Activated CD8-positive, alpha-beta memory T cell treated with anti-CD3 and anti-CD28 coated beads, Interleukin-2, amount 50 U/mL, for 24 hours (primary cell): ENCODE results near the gene PXN.

Experiments used
- DNase-seq: peaks from one replicate; pipeline ENCODE4 v3.0.0-alpha.2; 2020; ENCODE audit errors: extremely low read depth

PXN gene

DNA sequence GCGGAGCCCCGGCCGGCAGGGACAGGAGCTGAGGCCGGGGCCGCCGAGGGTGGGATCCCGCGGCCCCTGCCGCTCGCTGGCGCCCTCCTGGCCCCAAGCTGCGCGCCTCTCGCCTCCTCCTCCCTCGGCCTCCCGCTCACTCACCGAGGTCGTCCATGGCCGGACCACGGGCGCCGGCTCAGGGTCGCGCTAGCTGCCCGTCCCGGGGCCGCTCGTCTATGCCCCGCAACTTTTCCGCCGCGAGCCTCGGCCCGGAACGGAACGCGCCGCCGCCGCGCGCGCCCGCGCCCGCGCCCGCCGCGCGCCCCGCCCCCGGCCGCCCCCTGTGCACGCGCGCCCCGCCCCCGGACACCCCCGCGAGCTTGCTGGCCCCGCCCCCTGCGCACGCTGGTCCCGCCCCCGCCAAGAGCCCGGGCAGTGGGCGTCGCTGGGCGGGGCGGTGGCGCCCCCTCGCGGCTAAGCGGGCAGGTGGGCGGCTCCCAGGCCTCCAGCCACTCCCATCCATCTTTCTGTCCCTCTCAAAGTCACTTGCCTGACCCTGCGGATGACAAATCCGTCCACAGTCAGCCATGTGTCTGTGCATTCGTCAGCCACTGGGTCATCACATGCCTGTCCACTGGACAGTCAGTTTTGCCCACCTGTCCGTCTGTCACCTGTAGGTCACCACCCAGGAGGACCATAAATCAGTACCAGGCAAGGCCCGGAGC lies at the start of gene PXN:
Gene PXN, minus strand, starts transcription at position 258 of the 707 bp plus-strand sequence. Its CDS starts 101 bp downstream, at position 157.
- peak; percentile 54 for DNase-seq

DNA sequence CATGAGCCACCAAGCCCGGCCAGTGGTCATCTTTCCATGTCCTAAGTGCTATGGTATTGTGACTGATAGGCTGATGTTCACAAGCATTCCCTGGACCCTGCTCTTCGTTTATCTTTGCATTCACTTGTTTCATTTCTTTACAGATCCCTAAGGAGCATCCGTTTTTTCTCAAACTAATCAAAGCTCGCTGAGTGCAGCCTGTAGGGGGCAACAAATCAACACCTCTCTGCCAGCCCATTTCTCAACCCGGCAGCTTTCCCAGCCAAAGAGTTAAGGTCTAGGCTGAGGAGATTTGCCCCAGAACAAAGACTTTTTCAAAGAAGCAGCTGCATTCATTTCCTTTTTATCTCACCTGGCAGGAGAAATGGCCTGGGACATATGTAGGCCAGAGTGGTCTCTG lies 48.7 kb upstream of the PXN start:
- DNase-seq = no peak

DNA sequence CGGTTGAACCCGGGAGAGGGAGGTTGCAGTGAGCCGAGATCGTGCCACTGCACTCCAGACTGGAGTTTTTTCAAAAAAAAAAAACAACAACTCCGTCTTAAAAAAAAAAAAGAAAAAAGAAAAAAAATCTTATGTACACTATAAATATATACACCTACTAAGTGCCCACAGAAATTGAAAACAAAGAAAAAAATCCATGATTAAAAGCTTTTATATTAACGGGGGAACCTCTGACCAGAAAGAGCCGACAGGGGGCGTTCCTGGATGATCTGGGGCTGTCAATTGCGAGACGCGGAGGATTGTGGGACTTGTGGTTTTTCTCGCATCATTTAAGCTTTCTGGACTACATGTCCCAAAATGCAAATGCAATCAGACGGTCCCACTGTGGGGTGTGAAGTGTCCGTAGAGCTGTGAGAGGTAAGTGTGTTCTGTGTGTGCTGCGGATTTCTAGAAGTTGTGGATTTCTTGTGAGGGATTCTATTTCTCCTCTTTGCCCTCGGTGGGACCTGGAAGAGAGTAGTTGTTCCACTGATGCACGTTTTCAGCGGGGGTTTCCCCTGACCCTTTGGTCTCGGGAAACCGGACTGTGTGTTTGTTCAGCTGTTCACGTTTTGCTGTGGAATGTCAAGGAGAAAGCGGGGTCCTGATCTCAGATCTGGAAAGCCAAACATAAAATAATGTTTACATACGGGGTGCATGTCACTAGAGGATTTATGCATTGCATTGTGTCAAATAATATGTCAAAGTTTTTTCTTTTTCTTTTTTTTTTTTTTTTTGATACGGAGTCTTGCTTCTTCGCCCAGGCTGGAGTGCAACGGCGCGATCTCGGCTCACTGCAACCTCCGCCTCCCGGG lies 36.7 kb upstream of the PXN start, which contains the start of gene SIRT4:
Gene SIRT4, plus strand, starts transcription at position 360 of the 854 bp plus-strand sequence. CDS start 1,241 bp downstream, outside the sequence.
- DNase-seq = peak; percentile 78

DNA sequence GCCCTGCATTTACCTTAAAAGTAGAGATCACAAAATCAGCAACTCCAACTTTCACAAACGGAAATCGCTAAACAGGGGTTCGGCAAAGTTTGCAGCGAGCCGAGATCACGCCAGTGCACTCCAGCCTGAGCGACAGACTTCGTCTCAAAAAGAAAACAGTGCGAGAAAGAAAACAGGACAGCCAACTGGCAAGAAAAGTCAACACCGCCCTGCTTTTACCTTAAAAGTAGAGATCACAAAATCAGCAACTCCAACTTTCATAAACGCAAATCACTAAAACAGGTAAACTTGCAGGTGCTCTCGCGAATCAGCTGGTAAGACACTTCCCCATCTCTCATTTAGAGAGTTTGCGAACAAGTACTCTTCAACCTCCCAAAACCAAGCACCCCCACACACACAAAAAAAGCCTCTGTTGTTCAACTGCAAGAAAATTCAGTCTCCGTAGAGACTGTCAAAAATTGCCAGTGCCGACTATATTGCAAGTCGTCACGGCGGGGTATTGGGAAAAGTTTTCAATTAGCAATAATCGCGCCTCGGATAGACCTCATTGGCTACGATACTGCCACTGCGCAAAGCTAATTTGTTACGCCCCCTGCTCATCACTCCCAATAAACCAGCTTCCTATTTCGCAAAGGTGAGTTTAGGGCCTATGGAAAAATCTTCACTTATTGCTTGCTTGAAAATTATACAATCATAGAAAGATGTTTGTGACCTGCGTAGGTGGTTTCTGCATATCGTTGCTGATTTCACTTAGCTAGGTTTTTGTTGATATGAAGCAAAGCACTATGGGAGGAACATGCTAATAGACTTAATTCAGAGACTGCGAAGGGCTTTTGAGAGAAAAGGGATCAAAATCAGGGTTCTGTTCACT lies 27.4 kb upstream of the PXN start, which contains the start of gene RNU4-1:
Gene RNU4-1, minus strand, starts transcription at position 577 of the 871 bp plus-strand sequence.
- peak; percentile 69 for DNase-seq

DNA sequence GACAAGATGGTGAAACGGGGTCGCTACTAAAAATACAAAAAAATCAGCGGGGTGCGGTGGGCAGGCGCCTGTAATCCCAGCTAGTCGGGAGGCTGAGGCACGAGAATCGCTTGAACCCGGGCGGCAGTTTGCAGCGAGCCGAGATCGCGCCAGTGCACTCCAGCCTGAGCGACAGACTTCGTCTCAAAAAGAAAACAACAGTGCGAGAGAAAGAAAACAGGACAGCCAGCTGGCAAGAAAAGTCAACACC lies 26.8 kb upstream of the PXN start:
- DNase-seq = no peak

DNA sequence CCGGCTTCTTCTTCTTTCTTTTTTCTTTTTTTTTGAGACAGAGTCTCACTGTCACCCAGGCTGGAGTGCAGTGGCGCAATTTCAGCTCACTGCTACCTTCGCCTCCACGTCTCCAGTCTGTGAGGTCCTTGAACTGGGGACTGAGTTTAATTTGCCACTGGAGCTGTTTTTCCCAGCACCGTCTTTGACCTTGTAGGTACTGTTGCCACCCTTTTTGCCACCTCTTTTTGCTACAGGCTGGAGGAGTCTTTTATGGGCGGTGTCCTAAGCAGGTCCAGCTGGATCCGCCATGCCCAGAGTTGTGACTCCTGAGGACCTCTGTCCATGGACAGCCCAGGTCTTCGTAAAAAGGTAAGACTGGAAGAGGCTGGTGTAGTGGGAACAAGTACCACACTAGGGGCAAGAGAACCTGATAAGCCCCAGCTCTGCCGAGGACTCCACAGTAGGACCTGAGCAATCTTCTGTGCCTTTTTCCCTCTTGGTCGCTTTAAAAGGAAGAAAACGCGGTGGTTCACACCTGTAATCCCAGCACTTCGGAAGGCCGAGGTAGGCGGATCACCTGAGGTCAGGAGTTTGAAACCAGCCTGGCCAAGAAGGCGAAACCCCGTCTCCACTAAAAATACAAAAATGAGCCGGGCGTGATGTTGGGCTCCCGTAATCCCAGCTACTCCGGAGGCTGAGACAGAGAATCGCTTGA lies 25.2 kb upstream of the PXN start:
- DNase-seq = no peak

DNA sequence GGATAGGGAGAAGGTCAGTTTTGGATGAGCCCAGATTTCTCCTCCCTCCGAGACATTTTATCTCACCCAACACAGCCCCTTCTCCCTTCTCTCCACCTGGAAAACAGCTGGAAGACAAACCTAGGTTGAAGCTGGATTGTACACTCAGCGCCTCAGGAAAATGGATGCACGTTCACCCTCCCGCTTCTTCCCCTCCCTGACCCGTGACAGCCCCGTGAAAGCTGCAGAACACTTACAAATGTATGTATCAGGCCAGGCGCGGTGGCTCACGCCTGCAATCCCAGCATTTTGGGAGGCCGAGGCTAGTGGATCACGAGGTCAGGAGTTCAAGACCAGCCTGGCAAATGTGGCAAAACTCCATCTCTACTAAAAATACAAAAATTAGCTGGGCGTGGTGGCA lies 22.0 kb upstream of the PXN start:
- no peak for DNase-seq

DNA sequence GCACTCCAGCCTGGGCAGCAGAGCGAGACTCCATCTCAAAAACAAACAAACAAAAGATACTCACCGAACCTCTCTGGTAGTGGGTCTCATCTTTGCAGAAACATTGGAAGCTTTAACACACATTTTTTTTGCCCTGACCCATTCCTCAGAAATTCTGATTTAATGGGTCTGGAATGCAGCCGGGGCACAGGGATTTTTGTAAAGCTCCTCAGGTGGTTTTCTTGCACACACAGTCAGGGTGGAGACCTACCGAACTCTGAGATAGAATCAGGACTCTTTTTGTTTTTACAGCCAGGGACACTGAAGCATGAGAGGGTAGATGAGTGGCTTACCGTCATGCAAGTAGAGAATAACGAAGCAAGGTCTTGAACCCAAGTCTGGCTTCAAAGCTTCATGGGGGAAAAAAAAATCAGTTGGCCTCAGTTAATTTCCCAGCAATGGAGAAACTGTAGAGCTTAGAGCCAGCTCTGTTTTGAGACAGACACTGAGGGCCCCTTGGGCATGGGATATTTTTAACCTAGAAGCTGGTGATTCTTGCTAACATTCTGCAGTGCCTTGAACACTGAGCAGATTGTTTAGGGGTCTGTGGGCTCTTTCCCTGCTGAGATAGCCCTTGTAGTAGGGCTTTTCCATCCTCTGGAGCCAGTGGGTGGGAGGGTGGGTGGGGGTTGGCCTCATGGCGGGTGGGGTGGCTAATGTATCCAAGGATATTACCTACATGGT lies 21.4 kb upstream of the PXN start:
- DNase-seq = no peak

DNA sequence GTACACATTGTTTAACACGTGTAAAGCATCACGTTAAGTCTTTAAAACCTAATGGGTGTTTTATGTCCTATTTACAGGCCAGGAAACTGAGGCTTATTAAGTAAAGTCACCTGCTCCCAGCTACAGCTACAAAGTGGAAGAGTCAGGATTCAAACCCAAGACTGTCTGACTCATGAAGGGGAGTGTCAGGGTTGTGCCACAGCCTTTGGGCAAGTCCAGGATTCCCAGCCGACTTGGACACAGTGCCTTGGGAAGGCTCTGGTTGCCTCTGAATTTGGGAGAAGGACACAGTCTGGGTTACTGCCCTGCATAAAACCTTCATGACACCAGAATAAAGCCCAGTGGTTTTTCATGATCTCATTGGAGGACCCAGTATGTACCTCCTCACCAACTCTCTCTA lies 18.9 kb upstream of the PXN start:
- DNase-seq = no peak

DNA sequence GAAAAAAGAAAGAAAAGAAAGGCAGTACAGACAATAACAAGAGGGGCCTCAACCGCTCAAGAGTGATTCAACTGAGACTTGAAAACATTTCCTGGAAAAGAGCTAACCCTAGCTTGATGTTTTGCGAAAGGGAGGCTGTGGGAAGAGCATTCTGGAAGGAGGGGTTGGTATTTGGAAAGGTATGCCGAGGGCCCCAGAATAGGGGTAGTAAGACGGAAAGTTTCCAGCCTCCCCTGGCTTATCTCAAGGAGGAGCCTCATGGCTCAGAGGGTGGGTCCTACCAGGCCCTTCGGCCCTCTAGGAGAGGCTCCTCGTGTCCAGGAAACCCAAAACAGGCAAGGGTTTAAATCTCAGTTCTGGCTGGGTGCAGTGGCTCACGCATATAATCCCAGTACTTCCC lies 17.8 kb upstream of the PXN start:
- DNase-seq = no peak

DNA sequence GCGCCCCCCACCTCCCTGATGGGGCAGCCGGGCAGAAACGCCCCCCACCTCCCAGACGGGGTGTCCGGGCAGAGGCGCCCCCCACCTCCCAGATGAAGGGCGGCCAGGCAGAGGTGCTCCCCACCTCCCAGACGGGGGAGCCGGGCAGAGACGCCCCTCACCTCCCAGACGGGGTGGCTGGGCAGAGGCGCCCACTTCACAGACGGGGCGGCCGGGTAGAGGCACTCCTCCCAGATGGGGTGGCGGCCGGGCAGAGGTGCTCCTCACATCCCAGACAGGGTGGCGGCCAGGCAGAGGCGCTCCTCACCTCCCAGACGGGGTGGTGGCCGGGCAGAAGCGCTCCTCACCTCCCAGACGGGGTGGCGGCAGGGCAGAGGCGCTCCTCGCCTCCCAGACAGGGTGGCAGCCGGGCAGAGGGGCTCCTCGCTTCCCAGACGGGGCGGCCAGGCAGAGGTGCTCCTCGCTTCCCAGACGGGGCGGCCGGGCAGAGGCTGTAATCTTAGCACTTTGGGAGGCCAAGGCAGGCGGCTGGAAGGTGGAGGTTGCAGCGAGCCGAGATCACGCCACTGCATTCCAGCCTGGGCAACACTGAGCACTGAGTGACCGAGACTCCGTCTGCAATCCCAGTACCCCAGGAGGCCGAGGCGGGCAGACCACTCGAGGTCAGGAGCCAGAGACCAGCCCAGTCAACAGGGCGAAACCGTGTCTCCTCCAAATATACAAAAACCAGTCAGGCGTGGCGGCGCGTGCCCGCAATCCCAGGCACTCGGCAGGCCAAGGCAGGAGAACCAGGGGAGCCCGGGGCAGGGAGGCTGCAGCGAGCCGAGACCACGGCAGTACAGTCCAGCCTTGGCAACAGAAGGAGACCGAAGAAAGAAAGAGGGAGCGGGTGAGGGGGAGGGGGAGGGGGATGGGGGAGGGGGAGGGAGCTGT lies 12.9 kb upstream of the PXN start:
- DNase-seq = no peak

DNA sequence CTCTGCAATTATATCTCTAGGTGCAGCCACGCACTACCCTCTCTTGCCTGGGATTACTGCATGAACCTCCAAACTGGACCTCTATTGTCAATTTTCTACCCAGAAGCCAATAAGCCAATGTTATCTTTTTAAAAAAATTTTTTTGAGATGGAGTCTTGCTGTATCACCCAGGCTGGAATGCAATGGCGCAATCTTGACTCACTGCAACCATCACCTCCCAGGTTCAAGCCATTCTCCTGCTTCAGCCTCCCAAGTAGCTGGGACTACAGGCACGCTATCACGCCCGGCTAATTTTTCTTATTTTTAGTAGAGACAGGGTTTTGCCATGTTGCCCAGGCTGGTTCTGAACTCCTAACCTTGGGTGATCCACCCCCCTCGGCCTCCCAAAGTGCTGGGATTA lies 11.2 kb upstream of the PXN start:
- no peak for DNase-seq

DNA sequence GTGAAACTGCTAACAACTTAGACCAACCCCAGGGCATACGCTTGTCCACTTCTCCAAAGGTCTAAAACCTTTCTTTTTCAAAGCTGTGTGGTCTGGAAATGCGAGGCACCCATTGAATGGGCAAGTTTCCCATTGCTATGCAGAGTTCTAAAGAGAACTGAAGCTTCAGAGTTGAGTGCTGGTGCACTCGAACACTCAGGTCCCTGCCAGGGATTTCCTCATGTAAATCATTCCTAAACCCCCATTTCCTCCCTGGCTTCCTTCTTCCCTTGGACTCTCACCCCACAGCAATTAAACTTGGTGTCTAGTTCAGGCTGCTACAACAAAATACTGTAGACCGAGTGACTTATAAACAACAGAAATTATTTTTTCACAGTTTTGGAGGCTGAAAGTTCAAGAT lies 2.2 kb upstream of the PXN start:
- DNase-seq = no peak

DNA sequence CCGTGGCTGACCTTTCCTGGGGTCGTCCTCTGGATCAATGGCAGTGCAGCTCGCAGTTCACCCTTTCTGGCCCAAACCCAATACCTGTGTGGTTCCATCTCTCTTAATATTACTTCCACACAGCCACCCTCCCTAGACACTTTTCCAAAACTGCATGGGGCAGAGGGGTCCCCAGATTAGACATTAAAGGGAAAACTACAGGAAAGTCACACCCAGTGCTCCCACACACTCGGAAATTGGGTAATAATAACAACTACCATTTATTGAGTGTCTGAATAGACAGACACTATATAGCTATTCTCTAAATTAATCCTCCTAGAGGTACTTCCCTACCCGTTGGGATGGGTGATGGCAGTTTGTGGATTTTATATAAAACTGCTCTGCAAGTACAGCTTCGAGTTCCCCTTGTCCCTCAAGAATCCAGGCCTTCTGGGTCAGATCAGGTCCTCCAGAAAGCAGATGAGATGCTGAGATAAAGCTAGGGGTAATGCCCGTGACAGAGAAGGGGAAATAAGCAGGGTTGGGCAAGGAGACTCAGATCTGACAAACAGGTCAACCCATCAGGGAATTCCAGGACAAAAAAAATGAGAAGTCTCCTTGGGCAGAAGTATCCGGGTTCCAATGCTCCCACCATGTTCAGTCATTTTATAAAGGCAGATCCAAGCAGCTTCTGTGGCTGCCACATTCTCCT lies 795 bp upstream of the PXN start:
- DNase-seq = no peak

DNA sequence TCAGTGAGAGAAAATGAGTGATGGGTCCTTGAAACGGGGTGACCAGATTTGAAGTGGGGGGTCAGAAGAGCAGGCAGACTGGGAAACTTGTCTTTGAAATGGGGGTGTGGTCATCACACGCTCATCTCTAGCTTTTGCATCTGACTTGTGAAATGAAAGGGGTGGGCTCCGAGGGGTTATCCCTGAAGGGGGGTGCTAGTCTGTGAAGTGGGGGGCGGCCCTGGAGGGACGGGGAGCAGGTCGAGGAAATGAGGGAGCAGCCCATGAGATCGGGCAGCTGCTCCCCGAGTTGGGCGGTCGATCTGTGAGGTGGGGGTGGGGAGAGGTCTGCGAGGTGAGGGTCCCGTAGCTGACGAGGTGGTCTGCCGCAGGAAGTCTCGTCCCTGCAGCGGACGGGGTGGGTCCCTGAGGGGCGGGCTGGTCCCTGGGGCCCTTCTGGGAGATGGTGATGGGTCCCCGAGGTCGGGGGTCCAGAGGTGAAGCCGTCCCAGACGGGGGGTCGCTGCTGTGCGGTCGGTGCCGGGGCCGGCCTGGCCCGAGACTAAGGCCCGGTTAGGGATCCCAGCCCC lies 542 bp downstream of the PXN start:
- DNase-seq = no peak

DNA sequence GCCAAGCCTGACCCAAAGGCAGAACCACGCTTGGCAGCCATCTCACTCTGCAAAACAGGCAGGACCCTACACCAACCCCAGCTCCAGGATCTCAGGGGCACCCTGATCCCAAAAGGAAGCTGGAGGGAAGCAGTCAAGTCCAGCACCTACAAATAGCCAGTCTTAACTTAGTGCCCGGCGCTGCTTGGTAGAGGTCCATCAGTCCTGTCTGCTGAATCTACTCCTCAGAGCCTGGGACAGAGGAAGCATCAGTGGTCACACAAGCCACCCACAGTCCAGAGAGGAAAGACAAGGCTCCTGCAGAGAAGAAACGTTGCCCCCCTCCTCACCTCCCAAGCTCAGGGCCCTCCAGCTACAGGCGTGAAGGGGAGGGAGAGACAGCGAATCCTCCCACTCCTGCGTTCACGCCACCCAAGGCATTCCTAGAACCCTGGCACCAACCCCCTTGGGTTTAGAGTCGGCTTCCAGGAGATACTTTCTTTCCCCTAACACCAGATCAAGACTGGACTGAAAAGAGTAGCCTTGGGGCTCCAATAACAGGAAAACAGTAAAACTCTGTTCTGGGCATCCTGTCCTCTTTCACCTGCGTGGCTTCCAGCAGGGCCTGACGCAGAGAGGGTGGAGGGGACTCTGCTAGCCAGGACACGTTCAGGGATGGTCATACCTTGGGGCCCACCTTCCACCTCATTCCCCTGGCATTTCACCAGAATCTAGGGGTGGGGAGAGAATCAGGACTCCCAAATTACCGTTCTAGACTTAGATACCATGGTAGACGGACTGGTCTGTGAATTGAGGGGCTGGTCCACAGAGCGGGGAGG lies 1.2 kb downstream of the PXN start:
- DNase-seq = no peak

DNA sequence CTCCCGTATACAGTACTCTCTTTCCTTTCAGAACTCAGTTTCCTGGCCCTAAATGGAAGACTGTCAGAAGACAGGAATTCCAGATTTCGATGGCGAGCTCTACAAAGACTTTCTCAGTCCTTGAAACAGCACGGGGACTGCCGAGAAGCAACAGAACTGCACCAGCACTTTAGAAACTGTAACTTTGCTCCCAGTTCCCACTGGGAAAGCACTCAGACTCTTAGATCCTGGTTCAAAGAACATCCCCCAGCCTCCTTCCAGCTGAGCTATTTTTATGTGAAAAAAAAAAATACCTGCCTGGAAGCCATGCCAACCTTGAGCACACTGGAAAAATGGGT lies 1.8 kb downstream of the PXN start:
- no peak for DNase-seq
